ENCODE measurements around the gene MN1.

DNA sequence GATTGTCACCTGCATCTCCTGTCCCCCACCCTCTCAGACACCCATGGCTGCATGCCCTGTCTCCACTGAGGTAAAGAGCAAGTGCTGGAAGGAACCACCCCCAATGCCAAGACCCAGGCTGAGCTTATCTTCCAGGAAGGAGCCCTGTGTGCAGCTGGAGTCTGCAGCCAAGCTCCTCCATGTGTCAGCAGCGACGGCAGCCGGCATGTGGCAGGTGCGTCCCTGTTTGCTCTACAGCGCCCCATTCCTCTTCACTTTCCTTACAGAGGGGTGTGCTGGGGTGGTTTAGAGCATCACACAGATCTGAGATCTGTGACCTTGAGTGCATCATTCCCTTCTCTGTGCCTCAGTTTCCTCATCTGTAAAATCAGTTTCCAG lies 7.7 kb upstream of the MN1 start:
- TF ChIP-seq, protein P1, sequence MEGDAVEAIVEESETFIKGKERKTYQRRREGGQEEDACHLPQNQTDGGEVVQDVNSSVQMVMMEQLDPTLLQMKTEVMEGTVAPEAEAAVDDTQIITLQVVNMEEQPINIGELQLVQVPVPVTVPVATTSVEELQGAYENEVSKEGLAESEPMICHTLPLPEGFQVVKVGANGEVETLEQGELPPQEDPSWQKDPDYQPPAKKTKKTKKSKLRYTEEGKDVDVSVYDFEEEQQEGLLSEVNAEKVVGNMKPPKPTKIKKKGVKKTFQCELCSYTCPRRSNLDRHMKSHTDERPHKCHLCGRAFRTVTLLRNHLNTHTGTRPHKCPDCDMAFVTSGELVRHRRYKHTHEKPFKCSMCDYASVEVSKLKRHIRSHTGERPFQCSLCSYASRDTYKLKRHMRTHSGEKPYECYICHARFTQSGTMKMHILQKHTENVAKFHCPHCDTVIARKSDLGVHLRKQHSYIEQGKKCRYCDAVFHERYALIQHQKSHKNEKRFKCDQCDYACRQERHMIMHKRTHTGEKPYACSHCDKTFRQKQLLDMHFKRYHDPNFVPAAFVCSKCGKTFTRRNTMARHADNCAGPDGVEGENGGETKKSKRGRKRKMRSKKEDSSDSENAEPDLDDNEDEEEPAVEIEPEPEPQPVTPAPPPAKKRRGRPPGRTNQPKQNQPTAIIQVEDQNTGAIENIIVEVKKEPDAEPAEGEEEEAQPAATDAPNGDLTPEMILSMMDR (IDR thresholded peaks at IDR 0.05): no peak
- TF ChIP-seq POLR2A (IDR thresholded peaks at IDR 0.05) (no peak), POLR2AphosphoS5 (IDR thresholded peaks at IDR 0.05) (no peak), EP300 (IDR thresholded peaks at IDR 0.05) (no peak)
